Endothelial cell (in vitro differentiated cells): ENCODE data around the gene OR52B6. TPM values are rescaled to one million over a fixed set of nuclear protein-coding genes. Genes with fewer than 3 reads are reported as not detected.

ENCODE experiments used
- DNase-seq: peaks from one replicate; pipeline ENCODE4 v3.0.0; 2021; ENCODE audit warnings: low spot score
- H3K27ac Mint-ChIP-seq: one replicate; pipeline ENCODE4 v1.8.0; 2021; ENCODE audit warnings: mixed read lengths, inconsistent platforms; ENCODE audit not compliant: unreplicated experiment
- H3K27me3 Mint-ChIP-seq: one replicate; pipeline ENCODE4 v1.8.0; 2021; ENCODE audit warnings: mild to moderate bottlenecking, moderate library complexity, mixed read lengths, inconsistent platforms; ENCODE audit not compliant: unreplicated experiment
- H3K36me3 Mint-ChIP-seq: one replicate; pipeline ENCODE4 v1.8.0; 2021; ENCODE audit warnings: mild to moderate bottlenecking, low read depth, mixed read lengths, inconsistent platforms; ENCODE audit not compliant: unreplicated experiment
- H3K4me1 Mint-ChIP-seq: one replicate; pipeline ENCODE4 v1.8.0; 2021; ENCODE audit warnings: mild to moderate bottlenecking, mixed read lengths, inconsistent platforms; ENCODE audit not compliant: unreplicated experiment
- H3K4me3 Mint-ChIP-seq: one replicate; pipeline ENCODE4 v1.8.0; 2021; ENCODE audit warnings: mild to moderate bottlenecking, mixed read lengths, inconsistent platforms; ENCODE audit not compliant: unreplicated experiment
- H3K9me3 Mint-ChIP-seq: one replicate; pipeline ENCODE4 v1.8.0; 2021; ENCODE audit warnings: mixed read lengths, inconsistent platforms; ENCODE audit not compliant: unreplicated experiment
- CTCF ChIP-seq: fragments of 200-600 bp; sonication (generic); IDR thresholded peaks from one replicate; pipeline ENCODE4 v1.5.0; 2021; ENCODE audit warnings: antibody characterized with exemption; ENCODE audit not compliant: unreplicated experiment
- total RNA-seq: library from RNA; stranded (reverse); fragmentation: NEBNext Ultra II Directional; extraction: Animal tissue kit (Norgen Biotek cat#: 25700); gene quantifications from one replicate; pipeline ENCODE4 v1.2.1, GENCODE V29; 2021; ENCODE audit not compliant: unreplicated experiment

OR52B6 gene
- total RNA-seq, 1 donor from 2014 or later, result not detected

DNA sequence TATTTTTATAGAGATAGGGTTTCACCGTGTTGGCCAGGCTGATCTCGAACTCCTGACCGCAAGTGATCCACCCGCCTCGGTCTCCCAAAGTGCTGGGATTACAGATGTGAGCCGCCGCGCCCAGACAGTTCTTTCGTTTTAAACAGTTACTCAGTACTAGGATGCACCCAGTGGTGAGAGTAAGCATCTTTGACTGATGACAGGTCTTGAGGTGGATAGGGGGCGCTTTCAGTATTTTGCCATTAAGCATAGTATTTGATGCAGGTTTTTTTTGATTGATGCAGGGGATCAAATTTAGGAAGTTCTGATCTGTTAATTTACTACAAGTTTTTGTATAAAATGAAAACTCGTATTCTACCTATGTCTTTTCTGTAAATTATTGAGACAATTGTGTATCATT lies 30.9 kb downstream of the OR52B6 start:
- Mint-ChIP-seq H3K27me3 (peaks cover 2% of the 10 kb centered on the region), H3K27ac (no peak overlapping the region), H3K9me3 (no peaks in the 10 kb centered on the region), H3K36me3 (peaks cover 9% of the 10 kb centered on the region), H3K4me3 (no peak overlapping the region), H3K4me1 (peaks cover 7% of the 10 kb centered on the region)
- no peak for TF ChIP-seq CTCF
- DNase-seq, result no peak

- H3K4me3 Mint-ChIP-seq, result no peak overlapping the region
- peaks cover 14% of the 10 kb centered on the region for H3K4me1 Mint-ChIP-seq
- H3K9me3 Mint-ChIP-seq, result no peaks in the 10 kb centered on the region
- H3K36me3 Mint-ChIP-seq, result no peaks in the 10 kb centered on the region
- DNase-seq, result no peak
- no peaks in the 10 kb centered on the region for H3K27me3 Mint-ChIP-seq
- no peak for TF ChIP-seq CTCF
- H3K27ac Mint-ChIP-seq, result no peak overlapping the region
Measured at GRCh38 chr11:5618807-5619206, 38.1 kb downstream of the OR52B6 start.

DNA sequence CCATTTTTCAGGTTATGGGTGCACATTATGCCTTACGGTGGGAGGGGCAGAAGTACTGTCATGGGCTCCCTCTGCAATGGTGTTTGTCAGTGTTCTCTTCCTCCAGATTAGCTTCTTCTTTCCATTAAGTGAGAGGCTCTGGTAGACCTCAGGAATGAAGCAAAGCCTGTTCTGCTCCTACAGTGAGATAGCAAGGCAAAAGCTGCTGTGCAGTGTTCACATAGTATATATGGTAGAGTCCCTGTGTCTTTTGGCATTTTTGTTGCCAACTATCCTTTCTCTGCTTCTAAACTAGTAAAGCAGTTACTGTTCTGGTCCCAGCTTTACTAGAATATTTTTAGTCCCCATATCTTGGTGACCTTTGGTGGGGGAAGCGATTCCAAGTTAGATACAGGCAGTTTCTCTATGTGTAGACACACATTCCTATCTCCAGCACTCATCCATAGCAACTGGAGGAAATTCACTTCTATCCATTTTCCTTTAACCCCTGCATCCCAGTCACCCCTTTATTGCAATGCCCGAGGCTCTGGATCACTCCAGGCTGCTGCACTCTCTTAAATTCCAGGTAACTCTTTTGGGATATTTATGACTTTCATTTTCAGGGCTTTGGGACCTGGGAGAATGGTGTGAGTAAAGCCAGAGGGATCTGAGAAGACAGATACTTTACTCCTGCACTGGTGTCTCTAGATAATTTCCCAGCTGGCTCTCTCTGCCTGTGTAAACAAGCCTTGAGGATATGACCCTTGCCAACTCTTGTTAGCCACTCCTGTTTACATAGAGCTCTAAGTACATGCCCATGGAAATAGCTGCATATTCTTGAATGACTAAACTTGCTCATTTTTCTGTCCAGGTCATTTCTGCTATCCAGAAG lies 40.2 kb downstream of the OR52B6 start:
- peaks cover 20% of the 10 kb centered on the region for H3K4me1 Mint-ChIP-seq
- TF ChIP-seq CTCF, result no peak
- no peaks in the 10 kb centered on the region for H3K36me3 Mint-ChIP-seq
- DNase-seq, result no peak
- no peaks in the 10 kb centered on the region for H3K27me3 Mint-ChIP-seq
- H3K27ac Mint-ChIP-seq, result peak overlapping the region; percentile 61
- no peak overlapping the region for H3K4me3 Mint-ChIP-seq
- H3K9me3 Mint-ChIP-seq, result no peaks in the 10 kb centered on the region

DNA sequence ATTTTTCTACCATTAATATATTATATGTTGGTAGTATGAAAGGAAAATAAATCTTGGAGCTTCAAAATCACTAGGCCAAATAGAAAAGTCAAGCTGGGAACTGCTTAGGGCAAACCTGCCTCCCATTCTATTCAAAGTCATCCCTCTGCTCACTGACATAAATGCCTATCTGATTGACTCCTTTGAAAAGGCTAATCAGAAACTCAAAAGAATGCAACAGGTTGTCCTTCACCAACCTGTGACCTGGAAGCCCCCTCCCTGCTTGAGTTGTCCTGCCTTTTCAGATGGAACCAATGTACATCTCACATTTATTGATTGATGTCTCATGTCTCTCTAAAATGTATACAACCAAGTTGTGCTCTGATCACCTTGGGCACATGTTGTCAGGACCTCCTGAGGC lies 40.9 kb downstream of the OR52B6 start:
- DNase-seq, result no peak
- no peaks in the 10 kb centered on the region for H3K36me3 Mint-ChIP-seq
- peak overlapping the region; percentile 64 for H3K27ac Mint-ChIP-seq
- H3K4me1 Mint-ChIP-seq, result peaks cover 20% of the 10 kb centered on the region
- H3K9me3 Mint-ChIP-seq, result no peaks in the 10 kb centered on the region
- no peaks in the 10 kb centered on the region for H3K27me3 Mint-ChIP-seq
- TF ChIP-seq CTCF, result no peak
- H3K4me3 Mint-ChIP-seq, result no peak overlapping the region

- Mint-ChIP-seq H3K4me3 (no peak overlapping the region), H3K9me3 (no peaks in the 10 kb centered on the region)
Measured at GRCh38 chr11:5622802-5623201, 42.1 kb downstream of the OR52B6 start.

More at GRCh38 chr11:5622802-5623201, 42.1 kb downstream of the OR52B6 start:
- Mint-ChIP-seq H3K4me1 (peaks cover 25% of the 10 kb centered on the region), H3K27me3 (no peaks in the 10 kb centered on the region), H3K27ac (no peak overlapping the region), H3K36me3 (no peaks in the 10 kb centered on the region)
- TF ChIP-seq CTCF, result no peak
- DNase-seq, result no peak
